A673 (cell line): ENCODE results near the gene GAR1. TPM values are rescaled to one million over a fixed set of nuclear protein-coding genes. Genes with fewer than 3 reads are reported as not detected.
"Not testable (repeated sequence)": the region's sequence is repeated elsewhere in the genome, so short reads cannot be mapped to it uniquely, and the experiment has no call there.

Experiments
- Bru-seq: library from RNA; stranded (reverse); fragments of 400-500 nt; gene quantifications from one replicate; lab custom pipeline; 2021; lab: Mats Ljungman, UMichigan
- BruChase-seq, 2 experiments: library from RNA; stranded (reverse); fragments of 400-500 nt; gene quantifications; one replicate each; lab custom pipeline; 2021; lab: Mats Ljungman, UMichigan
- BruUV-seq: library from RNA; stranded (reverse); fragments of 400-500 nt; replicated peaks from 2 replicates; lab custom pipeline; 2021; lab: Mats Ljungman, UMichigan
- CTCF ChIA-PET: fragments of 300-600 bp; sonication (Branson Sonifier 250); formaldehyde crosslinking; loops from one replicate; lab custom pipeline; 2022; ENCODE audit warnings: antibody characterized with exemption; lab: Charles Lee
- POLR2A ChIA-PET: fragments of 300-600 bp; sonication (Branson Sonifier 250); formaldehyde crosslinking; loops from one replicate; lab custom pipeline; 2022; ENCODE audit warnings: antibody characterized with exemption; ENCODE audit not compliant: low non-redundant PET; lab: Charles Lee
- DNase-seq: peaks from one replicate; pipeline ENCODE4 v3.0.0-alpha.2; 2015; ENCODE audit warnings: low spot score
- H3K27ac ChIP-seq: fragments of 200-600 bp; sonication (generic); 2 replicates; pipeline ENCODE4 v1.5.1; 2016; ENCODE audit warnings: mixed run types, low read depth, mild to moderate bottlenecking, mixed read lengths, antibody characterized with exemption, low read length; ENCODE audit not compliant: poor library complexity, severe bottlenecking
- H3K27me3 ChIP-seq: fragments of 200-600 bp; sonication (generic); replicated peaks from 2 replicates; pipeline ENCODE4 v1.6.1; 2017; ENCODE audit warnings: mixed run types, low read depth, mild to moderate bottlenecking, mixed read lengths, antibody characterized with exemption, low read length; ENCODE audit not compliant: insufficient read depth, poor library complexity
- H3K36me3 ChIP-seq: fragments of 200-600 bp; sonication (generic); 2 replicates; pipeline ENCODE4 v1.6.1; 2016; ENCODE audit warnings: mixed run types, mild to moderate bottlenecking, mixed read lengths, antibody characterized with exemption, low read length; ENCODE audit not compliant: insufficient read depth, poor library complexity, severe bottlenecking
- H3K4me1 ChIP-seq: fragments of 200-600 bp; sonication (generic); 2 replicates; pipeline ENCODE4 v1.6.1; 2017; ENCODE audit warnings: mixed run types, mild to moderate bottlenecking, mixed read lengths, antibody characterized with exemption, low read length; ENCODE audit not compliant: insufficient read depth, poor library complexity, severe bottlenecking
- H3K4me3 ChIP-seq: fragments of 200-600 bp; sonication (generic); 2 replicates; pipeline ENCODE4 v1.5.1; 2016; ENCODE audit warnings: low read depth, mixed run types, mild to moderate bottlenecking, mixed read lengths, low read length; ENCODE audit not compliant: poor library complexity, severe bottlenecking
- H3K9me3 ChIP-seq: fragments of 200-600 bp; sonication (generic); 2 replicates; pipeline ENCODE4 v1.6.1; 2016; ENCODE audit warnings: mixed run types, low read depth, mild to moderate bottlenecking, mixed read lengths, antibody characterized with exemption, low read length; ENCODE audit not compliant: poor library complexity, severe bottlenecking
- CTCF ChIP-seq: fragments of 300-800, 200-600 bp; sonication (generic); conservative IDR thresholded peaks from 2 replicates; pipeline ENCODE4 v1.5.1; 2017; ENCODE audit warnings: low read depth, mild to moderate bottlenecking, antibody characterized with exemption, low read length, moderate library complexity, mixed read lengths
- EZH2 ChIP-seq: fragments of 200-600 bp; sonication (generic); IDR thresholded peaks from 2 replicates; pipeline ENCODE4 v1.6.1; 2017; ENCODE audit warnings: borderline replicate concordance, low read depth, mild to moderate bottlenecking, mixed read lengths, antibody characterized with exemption, low read length; ENCODE audit not compliant: poor library complexity, severe bottlenecking
- intact Hi-C: fragments of 100-400 bp; cut with micrococcal nuclease; formaldehyde crosslinking; loops from one replicate; pipeline ENCODE4 v1.10.0; 2022; ENCODE audit not compliant: unreplicated experiment
- long read RNA-seq: library from polyadenylated mRNA; stranded (forward); transcript quantifications from one replicate; pipeline ENCODE4 v2.0.0, GENCODE V29; 2022
- total RNA-seq: library from RNA; stranded (reverse); gene quantifications from 2 replicates; pipeline ENCODE4 v1.2.3, GENCODE V29; 2021

Gene GAR1
- total RNA-seq (56.0 and 67.6 TPM in 2 replicates), Bru-seq, nascent RNA (percentile 95 among the genes with signal in this experiment), BruChase-seq, experiment 1, labeled RNA remaining after a 2-hour chase (percentile 95 among the genes with signal in this experiment), BruChase-seq, experiment 2, labeled RNA remaining after a 6-hour chase (percentile 97 among the genes with signal in this experiment)
- long read RNA-seq, transcript GAR1-202 (7 exons, 1,011 nt), result minor isoform, 5 of 37 reads
- long read RNA-seq, transcript GAR1-201 (7 exons, 1,224 nt), result major isoform, 20 of 37 reads
- long read RNA-seq, partial matches to known transcripts, result 7 of 37 reads
- long read RNA-seq, other reads (novel, unspliced or antisense), result 5 of 37 reads

- ChIA-PET POLR2A (interaction anchor here (0.5 to 0.6 kb wide), 3 partner anchors 13 to 435 kb away, joined by 3 to 4 read pairs (median 3); no protein-coding TSS in a partner anchor), CTCF (interaction anchor here (1.0 kb wide), 1 partner anchor 11 kb away, joined by 5 read pairs; no protein-coding TSS in a partner anchor)
- Histone ChIP-seq H3K4me3 (peak within 1 kb of the TSS; percentile 65), H3K27me3 (no peaks in the 10 kb centered on the region), H3K4me1 (peaks cover 10% of the 10 kb centered on the region), H3K27ac (peak within 1 kb of the TSS; percentile 88), H3K9me3 (no peaks in the 10 kb centered on the region), H3K36me3 (peaks cover 35% of the 10 kb centered on the region)
- peak; percentile 97 for DNase-seq
- TF ChIP-seq CTCF (no peak), EZH2 (no peak)
- intact Hi-C loops, result loop anchor here (5.0 kb wide), 2 partner anchors 113 to 162 kb away; partner anchors contain the start of gene CASP6
- TSS peak; percentile 64 for BruUV-seq
Observed at GRCh38 chr4:109815151-109816081, at the start of gene GAR1. Gene GAR1 (plus strand): TSS chr4:109815762. CDS start chr4:109816165, 403 bp downstream.

DNA sequence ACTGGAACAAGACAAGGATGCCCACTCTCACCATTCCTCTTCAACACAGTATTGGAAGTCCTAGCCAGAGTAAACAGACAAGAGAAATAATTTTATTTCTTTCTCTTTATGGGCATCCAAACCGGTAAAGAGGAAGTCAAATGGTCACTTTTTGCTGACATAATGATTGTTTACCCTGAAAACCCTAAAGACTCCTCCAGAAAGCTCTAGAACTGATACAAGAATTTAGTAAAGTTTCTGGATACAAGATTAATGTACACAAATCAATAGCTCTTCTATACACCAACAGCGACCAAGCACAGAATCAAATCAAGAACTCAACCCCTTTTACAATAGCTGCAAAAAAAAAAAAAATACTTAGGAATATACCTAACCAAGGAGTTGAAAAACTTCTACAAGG lies 33.5 kb upstream of the GAR1 start:
- POLR2A ChIA-PET, DNase-seq, H3K9me3 ChIP-seq, H3K4me3 ChIP-seq, H3K27ac ChIP-seq, BruUV-seq, H3K4me1 ChIP-seq, intact Hi-C loops, H3K27me3 ChIP-seq, H3K36me3 ChIP-seq: not testable (repeated sequence)
- CTCF ChIA-PET, result interaction anchor here (0.7 kb wide), 1 partner anchor 739 kb away, joined by 6 read pairs; no protein-coding TSS in a partner anchor

DNA sequence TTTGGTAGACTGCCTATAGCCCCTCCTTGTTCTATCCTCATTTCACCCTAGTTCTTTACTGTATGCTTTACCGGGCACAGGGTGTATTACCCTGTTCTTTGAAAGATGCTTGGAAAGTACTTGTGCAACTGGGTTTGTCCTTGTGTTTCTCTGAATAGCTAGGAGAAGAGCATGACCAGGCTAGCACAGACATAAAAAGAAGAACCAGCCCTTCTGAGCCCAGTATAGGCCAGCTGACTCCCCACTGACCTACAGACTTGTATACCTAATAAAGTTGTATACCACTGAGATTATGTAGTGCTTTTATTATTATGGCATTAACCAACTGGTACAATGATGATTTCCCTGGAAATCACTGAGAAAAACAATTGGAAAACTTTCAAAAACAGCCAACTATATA lies 28.7 kb upstream of the GAR1 start:
- no TSS peak for BruUV-seq
- H3K9me3 ChIP-seq, result peaks cover 6% of the 10 kb centered on the region
- no peak overlapping the region for H3K27ac ChIP-seq
- intact Hi-C loops, result no loop called here
- TF ChIP-seq EZH2 (no peak), CTCF (no peak)
- no peaks in the 10 kb centered on the region for H3K36me3 ChIP-seq
- POLR2A ChIA-PET, result no interaction called here
- H3K4me1 ChIP-seq, result no peaks in the 10 kb centered on the region
- H3K4me3 ChIP-seq, result no peak overlapping the region
- no peak for DNase-seq
- CTCF ChIA-PET, result no interaction called here
- no peaks in the 10 kb centered on the region for H3K27me3 ChIP-seq
